Astrocyte of the cerebellum (primary cell): ENCODE measurements around the gene PLEKHG5.

Experiments
- DNase-seq: peaks from one replicate; pipeline ENCODE4 v3.0.0-alpha.2; 2011; ENCODE audit warnings: low read depth
- H3K4me3 ChIP-seq: 2 replicates; pipeline ENCODE4 v1.5.1; 2011; ENCODE audit warnings: mild to moderate bottlenecking, low read depth, low read length, moderate library complexity
- CTCF ChIP-seq: IDR thresholded peaks from 2 replicates; pipeline ENCODE4 v1.5.1; 2012; ENCODE audit warnings: low read length, low read depth, moderate library complexity, mild to moderate bottlenecking; ENCODE audit errors: missing control alignments
- in situ Hi-C: cut with HindIII; loops from 2 replicates; pipeline ENCODE4 v1.10.0; 2017; ENCODE audit warnings: low sequenced_read_pairs

The PLEKHG5 gene

GRCh38 chr1:6519491-6519934 lies 28.0 kb upstream of the PLEKHG5 start:
- in situ Hi-C loops: no loop called here
- no peak for TF ChIP-seq CTCF
- peak overlapping the region; percentile 11 for H3K4me3 ChIP-seq
- DNase-seq: no peak

GRCh38 chr1:6517435-6517851 lies 26.0 kb upstream of the PLEKHG5 start:
- in situ Hi-C loops: no loop called here
- no peak for TF ChIP-seq CTCF
- H3K4me3 ChIP-seq: no peak overlapping the region
- DNase-seq: no peak

GRCh38 chr1:6515771-6516170 lies 24.3 kb upstream of the PLEKHG5 start:
- no peak for TF ChIP-seq CTCF
- no peak overlapping the region for H3K4me3 ChIP-seq
- in situ Hi-C loops: no loop called here
- no peak for DNase-seq

- in situ Hi-C loops: no loop called here
- no peak for DNase-seq
- TF ChIP-seq CTCF: peak; percentile 33
These were observed 21.9 kb upstream of the PLEKHG5 start for GRCh38 chr1:6513320-6513801.

GRCh38 chr1:6512908-6513280 lies 21.4 kb upstream of the PLEKHG5 start:
- no peak for DNase-seq
- TF ChIP-seq CTCF: no peak
- in situ Hi-C loops: no loop called here
- H3K4me3 ChIP-seq: no peak overlapping the region

More at GRCh38 chr1:6513320-6513801, 21.9 kb upstream of the PLEKHG5 start:
- H3K4me3 ChIP-seq: no peak overlapping the region

GRCh38 chr1:6512245-6512907 lies 20.9 kb upstream of the PLEKHG5 start:
- no peak for DNase-seq
- TF ChIP-seq CTCF: no peak
- H3K4me3 ChIP-seq: no peak overlapping the region
- in situ Hi-C loops: no loop called here
